HPDE6-E6E7 (cell line): ENCODE measurements around the gene PATE4.
A peak's percentile ranks its signal among the peaks of the same experiment; 100 is the strongest.

Source experiments
- DNase-seq: peaks from one replicate; pipeline ENCODE4 v3.0.0; 2011; ENCODE audit warnings: missing footprints; ENCODE audit errors: extremely low spot score

Gene PATE4

DNA sequence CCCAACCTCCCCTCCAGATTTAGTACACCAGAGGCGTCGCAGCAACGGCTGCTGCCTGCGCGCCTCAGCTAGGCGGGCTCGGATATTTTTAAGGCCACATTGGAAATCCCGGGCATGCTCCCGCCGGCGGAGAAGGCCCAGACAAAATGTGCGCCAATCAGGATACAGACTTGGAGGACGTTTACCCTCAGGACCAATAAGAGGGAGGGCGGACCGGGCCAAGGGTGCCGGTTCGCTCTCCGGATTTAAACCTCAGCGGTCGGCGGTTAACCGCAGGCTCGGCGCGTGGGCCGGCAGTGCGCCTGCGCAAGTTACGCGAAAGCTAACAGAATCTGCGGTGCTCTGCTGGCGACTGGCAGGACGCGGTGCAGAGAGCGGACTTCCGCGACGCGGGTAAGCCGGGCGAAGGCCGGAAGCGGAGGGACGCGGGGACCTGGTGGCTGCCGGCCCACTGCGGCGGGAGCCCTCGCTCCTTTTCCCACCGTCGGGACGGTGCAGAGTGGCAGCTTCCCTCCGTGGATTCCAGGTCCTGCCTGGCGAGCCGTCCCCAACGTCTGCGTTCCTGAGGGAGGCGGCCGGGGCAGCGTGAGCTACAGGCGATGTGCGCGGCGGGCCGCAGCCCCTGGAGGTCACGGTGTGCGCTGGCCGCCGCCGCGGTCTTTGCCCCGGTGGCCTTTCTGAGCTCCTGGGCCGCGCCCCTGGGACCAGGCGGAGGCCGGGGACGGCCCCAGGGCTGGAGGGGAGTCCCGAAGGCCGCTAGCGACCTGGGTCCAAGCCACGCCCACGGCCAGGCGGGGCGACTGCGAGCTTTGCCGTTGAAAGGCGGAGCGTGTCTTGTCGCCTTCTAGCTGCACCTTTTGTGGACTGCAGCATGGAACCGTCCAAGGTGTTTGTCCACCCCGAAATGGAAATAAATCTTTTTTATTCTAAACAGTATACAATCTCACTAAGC lies 54.5 kb downstream of the PATE4 start, which contains the start of gene HYLS1:
TSS of gene HYLS1 (plus strand) at position 296 of the 952 bp plus-strand sequence. CDS start 11,701 bp downstream, outside the sequence.
- peak; percentile 97 for DNase-seq
